Measurements from ENCODE around the gene NPAS3.

NPAS3 gene

GRCh38 chr14:33682760-33683159 is 744.1 kb downstream of the NPAS3 start:
- no peak for DNase-seq (ENCODE audit: low spot score)

DNA sequence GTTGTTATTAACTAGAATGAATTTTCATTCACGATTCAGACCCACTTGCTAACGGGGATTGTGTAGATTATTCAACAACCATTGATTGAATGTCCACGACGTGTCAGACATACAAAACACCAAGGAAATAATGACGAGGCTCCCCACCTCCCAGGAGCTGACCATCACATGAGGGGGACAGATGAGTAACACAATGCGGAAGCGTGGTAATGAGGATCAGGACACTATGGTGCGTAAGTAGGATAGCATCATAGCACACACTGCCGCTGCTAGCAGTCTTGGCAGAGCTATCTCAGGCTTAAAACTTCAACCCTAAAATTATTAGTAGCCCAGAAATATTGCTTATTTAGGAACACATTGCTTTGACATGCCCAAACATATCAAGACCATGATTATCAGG is 746.3 kb downstream of the NPAS3 start:
- DNase-seq (ENCODE audit: low spot score): no peak

DNA sequence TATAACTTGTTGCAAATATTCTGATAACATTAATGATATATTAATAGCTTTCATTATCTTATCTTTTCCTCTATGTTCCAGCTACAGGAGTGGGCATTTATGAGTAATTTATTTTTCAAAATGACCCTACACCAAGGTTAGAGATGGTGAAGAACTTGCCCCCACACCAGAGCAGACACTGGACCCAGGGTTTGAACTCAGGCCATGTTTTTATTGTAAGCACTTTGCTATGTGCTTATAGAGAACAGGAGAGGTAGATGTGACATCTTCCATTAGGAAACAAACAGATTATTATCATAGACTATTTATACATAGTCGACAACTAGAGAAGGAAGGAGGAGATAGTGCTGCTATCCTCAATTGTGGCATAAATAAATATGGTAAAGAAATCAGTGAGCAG is 747.0 kb downstream of the NPAS3 start:
- DNase-seq (ENCODE audit: low spot score): no peak

DNA sequence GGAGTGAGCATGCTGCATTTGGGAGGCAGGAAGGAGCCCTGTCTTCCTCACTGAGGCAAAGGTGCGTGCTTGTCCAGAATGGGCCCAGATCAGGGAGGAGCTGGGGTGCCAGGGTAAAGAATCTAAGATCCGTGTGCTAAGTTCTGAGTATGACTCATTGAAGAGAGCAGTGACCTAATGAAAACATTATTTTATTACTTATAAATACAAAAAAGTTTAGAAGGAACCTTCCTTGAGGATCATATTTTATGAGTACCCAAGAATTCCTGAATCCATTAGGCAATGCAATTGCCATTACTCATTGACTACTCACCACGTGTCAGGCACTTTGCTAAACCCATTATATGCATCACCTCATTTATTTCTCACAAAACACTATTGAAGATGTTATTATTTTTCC is 747.5 kb downstream of the NPAS3 start:
- no peak for DNase-seq (ENCODE audit: low spot score)

- no peak for DNase-seq (ENCODE audit: low spot score)
Measured at GRCh38 chr14:33686856-33687255, 748.2 kb downstream of the NPAS3 start.

GRCh38 chr14:33689680-33690079 is 751.0 kb downstream of the NPAS3 start:
- no peak for DNase-seq (ENCODE audit: low spot score)

- DNase-seq (ENCODE audit: low spot score): no peak
Measured at GRCh38 chr14:33691907-33692306, 753.2 kb downstream of the NPAS3 start.

GRCh38 chr14:33692762-33693161 is 754.1 kb downstream of the NPAS3 start:
- no peak for DNase-seq (ENCODE audit: low spot score)

- no peak for DNase-seq (ENCODE audit: low spot score)
Measured at GRCh38 chr14:33693237-33693636, 754.6 kb downstream of the NPAS3 start.

DNA sequence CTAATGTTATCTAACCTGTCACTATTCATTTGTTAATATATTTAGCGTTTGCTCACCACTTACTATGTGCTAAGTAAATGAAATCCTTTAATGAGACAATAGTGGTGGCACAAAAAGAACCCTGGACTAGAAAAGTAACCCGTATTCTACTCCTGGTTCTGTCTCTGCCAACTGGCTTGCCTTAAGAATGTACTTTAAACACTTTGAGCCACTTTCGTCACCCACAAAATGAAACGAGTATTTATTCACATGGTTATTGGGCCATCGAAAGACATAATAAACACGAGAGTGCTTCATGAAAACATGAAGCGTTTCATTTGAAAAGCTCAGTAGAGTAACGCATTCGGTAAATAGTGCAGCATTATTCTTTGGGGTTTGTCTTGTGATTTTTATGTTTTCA is 757.5 kb downstream of the NPAS3 start:
- no peak for DNase-seq (ENCODE audit: low spot score)

DNA sequence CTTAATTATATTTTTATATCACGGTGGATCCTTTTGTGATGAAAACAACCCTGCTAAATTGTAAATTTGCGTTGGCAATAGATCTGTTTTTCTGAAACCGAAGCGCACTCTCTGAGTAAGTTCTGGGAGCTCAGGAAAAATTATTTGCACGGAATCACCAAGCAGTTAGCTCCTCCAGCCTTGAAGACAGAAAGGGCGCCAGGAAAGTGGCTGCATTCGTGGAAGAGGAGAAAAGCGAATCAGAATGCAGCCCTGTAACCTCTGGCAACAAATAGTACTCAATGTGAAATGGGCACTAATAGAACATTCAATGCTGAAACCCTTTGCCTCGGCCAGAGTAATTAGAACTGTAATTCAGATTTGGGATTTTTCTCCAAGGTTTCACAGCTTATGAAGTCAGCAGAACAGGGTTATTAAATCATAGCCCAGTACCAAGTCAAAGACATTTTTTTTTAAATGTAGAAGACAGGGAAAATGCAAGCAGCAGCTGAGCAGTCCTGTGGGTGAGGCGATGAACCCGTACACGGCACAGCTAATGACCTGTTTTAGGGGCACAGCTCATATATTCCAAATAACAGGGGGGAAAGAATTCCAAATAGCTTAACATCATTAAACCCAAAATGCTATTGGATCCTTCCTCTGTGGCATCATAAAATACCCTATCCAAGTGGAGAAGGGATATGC is 760.8 kb downstream of the NPAS3 start:
- no peak for DNase-seq (ENCODE audit: low spot score)

DNA sequence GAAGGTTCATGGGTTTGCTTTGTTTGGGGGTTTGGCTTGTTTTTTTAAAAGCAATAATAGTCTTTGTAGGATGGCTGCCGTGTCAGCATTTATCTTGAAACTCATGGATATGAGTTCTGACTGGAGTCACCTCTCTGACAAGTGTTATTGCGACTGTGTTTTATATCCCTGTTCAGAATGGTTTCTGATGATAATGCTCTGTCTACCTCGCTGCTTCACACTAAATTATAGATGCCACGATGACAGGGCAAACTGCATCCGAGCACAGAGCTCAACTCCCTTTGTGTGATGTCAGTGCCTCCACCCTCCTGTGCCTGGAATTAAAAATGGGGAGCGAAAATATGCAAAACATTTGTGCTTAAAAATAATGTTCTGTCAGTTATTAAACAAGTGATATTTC is 761.4 kb downstream of the NPAS3 start:
- no peak for DNase-seq (ENCODE audit: low spot score)

DNA sequence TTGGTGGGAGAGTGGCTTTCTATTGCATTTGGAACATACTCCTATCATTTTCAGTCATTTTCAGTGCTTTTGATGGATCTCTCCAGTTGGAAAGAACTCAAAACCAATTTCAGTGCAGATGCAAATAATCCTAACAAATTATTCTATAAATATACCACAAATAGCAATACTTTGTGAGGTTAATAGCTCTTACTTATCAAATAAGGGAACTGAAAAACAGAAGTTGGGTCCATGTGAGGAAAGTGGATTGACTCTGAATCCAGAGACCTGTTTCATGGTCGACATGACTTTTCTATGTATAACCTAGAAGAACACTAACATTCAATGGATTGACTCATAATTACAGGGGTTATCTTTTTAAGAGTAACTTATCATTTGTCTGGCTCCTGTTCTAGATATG is 763.6 kb downstream of the NPAS3 start:
- no peak for DNase-seq (ENCODE audit: low spot score)

DNA sequence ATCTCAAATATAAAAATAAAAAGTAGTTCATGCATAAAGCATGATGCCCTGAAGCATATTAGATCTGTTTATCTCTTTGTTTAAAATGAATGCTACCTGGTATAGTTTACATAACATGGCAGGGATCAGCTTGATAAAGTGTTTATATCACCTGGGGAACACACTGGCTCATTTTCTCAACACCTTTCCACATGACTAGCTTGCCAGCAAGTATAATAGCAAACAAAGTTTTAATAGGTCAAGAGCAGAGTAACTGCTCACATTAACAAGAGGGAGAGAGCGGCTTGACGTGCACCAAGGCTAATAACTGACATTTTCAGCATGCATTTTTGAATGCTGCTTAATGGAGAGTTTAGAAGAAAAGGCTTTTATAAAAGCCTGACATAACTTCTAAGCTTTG is 765.8 kb downstream of the NPAS3 start:
- DNase-seq (ENCODE audit: low spot score): no peak

DNA sequence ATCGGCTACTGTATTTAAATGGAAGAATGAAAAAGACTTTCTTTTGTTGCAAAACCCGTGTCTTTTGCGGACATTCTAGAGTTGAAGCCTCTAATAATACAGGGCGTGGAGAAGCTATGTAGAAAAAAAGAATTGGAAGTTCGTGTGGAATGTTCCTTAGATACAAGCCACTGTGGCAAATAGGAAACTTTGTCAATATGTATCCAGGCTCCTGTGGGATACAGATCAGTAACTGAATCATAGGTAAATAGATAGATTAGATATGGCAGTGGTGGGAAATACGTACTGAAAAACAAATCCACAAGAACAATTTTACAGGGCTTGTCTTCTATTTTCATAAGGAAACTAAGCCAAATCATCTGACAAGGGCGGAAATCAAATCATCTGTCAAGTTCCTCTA is 766.8 kb downstream of the NPAS3 start:
- no peak for DNase-seq (ENCODE audit: low spot score)

DNA sequence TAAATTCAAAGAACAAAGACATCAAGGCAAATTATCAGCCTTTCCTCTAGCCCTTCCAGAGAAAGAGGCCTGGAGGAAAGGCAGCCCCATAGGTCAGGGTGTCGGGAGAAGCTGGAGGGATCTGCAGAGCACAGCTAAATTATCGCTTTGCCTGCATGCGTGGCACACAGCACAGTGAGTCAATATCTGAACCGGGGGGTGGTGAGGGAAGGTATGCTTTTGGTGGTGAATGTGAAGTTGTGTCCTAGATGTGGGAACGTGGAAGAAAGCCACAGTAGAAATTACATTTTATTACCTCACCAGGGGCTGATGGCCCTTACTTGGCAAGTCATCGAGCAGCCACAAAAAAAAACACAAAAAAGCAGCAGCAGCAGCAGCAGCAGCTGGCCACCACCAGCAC is 769.0 kb downstream of the NPAS3 start:
- no peak for DNase-seq (ENCODE audit: low spot score)

GRCh38 chr14:33709283-33709682 is 770.6 kb downstream of the NPAS3 start:
- no peak for DNase-seq (ENCODE audit: low spot score)

GRCh38 chr14:33709711-33710110 is 771.0 kb downstream of the NPAS3 start:
- no peak for DNase-seq (ENCODE audit: low spot score)

DNA sequence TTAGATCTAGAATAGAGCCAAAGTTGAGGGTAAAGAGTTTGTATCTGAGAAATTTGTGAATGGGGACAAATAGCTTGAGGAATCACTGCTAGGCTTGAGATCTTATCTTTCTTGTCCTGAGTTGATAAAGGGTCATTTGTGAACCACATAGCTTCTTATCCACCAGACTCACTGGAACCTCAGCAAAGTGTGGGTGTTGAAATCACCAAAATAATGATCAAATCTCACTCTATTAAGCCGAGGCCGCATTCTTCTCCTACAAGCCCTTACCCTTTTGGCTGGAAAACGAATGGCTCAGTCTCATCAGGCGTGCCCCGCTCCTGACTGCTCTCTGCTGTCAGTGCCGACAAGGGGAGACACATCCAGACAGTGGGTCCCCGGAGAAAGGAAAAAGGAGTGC is 771.6 kb downstream of the NPAS3 start:
- no peak for DNase-seq (ENCODE audit: low spot score)

DNA sequence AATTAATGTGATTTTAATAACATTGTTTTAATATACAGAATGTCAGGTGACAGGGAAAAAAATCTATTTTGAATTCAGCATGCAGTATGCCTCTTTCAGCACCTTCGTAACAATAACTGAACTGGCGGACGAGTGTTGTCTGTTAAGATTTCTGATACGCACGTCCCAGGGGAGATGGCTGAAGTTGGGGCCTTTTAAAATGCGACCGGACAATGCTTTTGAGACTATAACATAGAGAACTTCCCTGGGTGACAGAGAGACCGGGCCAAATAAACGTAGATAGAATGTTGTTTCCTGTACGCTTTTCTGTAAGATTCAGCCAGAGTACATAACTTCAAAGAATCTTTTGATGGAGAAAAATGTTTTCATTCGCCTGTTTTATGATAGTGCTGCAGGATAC is 772.5 kb downstream of the NPAS3 start:
- no peak for DNase-seq (ENCODE audit: low spot score)

- no peak for DNase-seq (ENCODE audit: low spot score)
Measured at GRCh38 chr14:33711811-33712216, 773.1 kb downstream of the NPAS3 start.

GRCh38 chr14:33714527-33715226 is 776.0 kb downstream of the NPAS3 start:
- no peak for DNase-seq (ENCODE audit: low spot score)

DNA sequence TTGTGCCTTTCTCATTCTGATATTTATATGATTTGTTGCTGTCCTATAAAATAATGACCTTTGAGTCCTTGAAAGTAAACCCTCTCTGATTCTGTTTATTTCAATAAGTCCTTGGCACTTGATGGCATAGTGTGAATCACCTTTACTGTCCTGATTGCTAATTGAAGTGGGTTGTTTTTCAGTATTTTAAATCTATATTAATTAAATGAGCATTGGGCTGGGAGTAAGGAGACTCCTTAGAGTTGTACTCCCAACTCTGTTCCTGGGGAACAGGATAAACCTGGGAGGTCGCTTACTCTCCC is 776.5 kb downstream of the NPAS3 start:
- no peak for DNase-seq (ENCODE audit: low spot score)

- DNase-seq (ENCODE audit: low spot score): no peak
Measured at GRCh38 chr14:33716921-33717320, 778.2 kb downstream of the NPAS3 start.
